Liver (tissue), 3 donors: ENCODE results near the gene SLC6A14.

Experiments used
- EGR1 ChIP-seq, 2 donors: IDR thresholded peaks; 2 replicates each; pipeline ENCODE4 v1.6.1; 2016 to 2018; ENCODE audit warnings: antibody characterized with exemption in 2 of 2, low read depth in 2 of 2
- TF ChIP-seq, protein P1 (sequence below): fragments of 150-350 bp; IDR thresholded peaks from 2 replicates; pipeline ENCODE4 v1.5.1; 2017; ENCODE audit warnings: improper control_type of control experiment, low read depth, low read length; ENCODE audit not compliant: missing input control
- donor health status: healthy.
- donor health status: healthy.

DNA sequence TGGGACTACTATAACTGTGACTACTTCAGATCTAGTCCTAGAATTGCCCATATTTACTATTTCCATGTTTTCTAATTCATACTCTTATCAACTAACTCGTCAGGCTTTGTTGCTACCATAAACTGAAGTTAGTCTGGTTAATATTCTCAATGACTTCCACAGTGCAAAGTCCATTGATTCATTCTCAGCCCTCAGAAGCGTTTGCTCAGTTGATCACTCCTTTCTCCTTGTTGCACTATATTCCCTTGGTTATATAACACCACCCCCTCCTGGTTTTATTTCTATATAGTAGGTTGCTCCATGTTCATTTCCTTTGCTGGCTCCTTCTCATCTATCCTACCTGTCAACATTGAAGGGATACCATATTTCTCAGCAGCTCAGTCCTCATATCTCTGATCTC lies 27.2 kb upstream of the SLC6A14 start:
- TF ChIP-seq, protein P1, sequence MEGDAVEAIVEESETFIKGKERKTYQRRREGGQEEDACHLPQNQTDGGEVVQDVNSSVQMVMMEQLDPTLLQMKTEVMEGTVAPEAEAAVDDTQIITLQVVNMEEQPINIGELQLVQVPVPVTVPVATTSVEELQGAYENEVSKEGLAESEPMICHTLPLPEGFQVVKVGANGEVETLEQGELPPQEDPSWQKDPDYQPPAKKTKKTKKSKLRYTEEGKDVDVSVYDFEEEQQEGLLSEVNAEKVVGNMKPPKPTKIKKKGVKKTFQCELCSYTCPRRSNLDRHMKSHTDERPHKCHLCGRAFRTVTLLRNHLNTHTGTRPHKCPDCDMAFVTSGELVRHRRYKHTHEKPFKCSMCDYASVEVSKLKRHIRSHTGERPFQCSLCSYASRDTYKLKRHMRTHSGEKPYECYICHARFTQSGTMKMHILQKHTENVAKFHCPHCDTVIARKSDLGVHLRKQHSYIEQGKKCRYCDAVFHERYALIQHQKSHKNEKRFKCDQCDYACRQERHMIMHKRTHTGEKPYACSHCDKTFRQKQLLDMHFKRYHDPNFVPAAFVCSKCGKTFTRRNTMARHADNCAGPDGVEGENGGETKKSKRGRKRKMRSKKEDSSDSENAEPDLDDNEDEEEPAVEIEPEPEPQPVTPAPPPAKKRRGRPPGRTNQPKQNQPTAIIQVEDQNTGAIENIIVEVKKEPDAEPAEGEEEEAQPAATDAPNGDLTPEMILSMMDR: no peak
- no peak for TF ChIP-seq EGR1 (IDR thresholded peaks at IDR 0.05; ENCODE audit: low read depth in 2 of 2)
